BJ (cell line): ENCODE data around the gene PTPRR. TPM values are rescaled to one million over a fixed set of nuclear protein-coding genes. Genes with fewer than 3 reads are reported as not detected.

Experiments
- CTCF ChIA-PET: fragments of 350-600 bp; formaldehyde crosslinking; extraction: SDS; loops from one replicate; lab custom pipeline; 2021; ENCODE audit warnings: antibody characterized with exemption, inconsistent platforms; lab: Yijun Ruan, JAX
- POLR2A ChIA-PET: fragments of 300-600 bp; sonication (Branson Sonifier 250); formaldehyde crosslinking; extraction: SDS; loops from one replicate; lab custom pipeline; 2021; ENCODE audit warnings: antibody characterized with exemption; lab: Charles Lee
- DNase-seq: peaks from one replicate; pipeline ENCODE4 v3.0.0-alpha.2; 2011; ENCODE audit warnings: low read depth
- H3K27me3 ChIP-seq: 2 replicates; pipeline ENCODE4 v1.6.0; 2011; ENCODE audit warnings: low read length; ENCODE audit not compliant: control insufficient read depth, insufficient read depth
- H3K36me3 ChIP-seq: 2 replicates; pipeline ENCODE4 v1.5.1; 2011; ENCODE audit warnings: low read length; ENCODE audit not compliant: control insufficient read depth, insufficient read depth
- H3K4me3 ChIP-seq: 2 replicates; pipeline ENCODE4 v1.5.1; 2011; ENCODE audit warnings: low read depth, mild to moderate bottlenecking, control low read depth, low read length
- CTCF ChIP-seq: IDR thresholded peaks from 2 replicates; pipeline ENCODE4 v1.5.1; 2011; ENCODE audit warnings: low read depth, mild to moderate bottlenecking, control low read depth, inconsistent platforms, low read length, moderate library complexity; ENCODE audit not compliant: insufficient read depth
- polyA plus RNA-seq: library from polyadenylated mRNA; depleted of rRNA; stranded (reverse); fragments of >200 nt; gene quantifications from 2 replicates; pipeline ENCODE4 v1.2.3, GENCODE V29; 2011

The PTPRR gene
- polyA plus RNA-seq, 1 experiment, result 0.40 TPM

GRCh38 chr12:70758494-70758845, 162.1 kb downstream of the PTPRR start:
- no peak for TF ChIP-seq CTCF
- no peak overlapping the region for H3K4me3 ChIP-seq
- H3K27me3 ChIP-seq, result no peaks in the 10 kb centered on the region
- CTCF ChIA-PET, result interaction anchor here (1.0 to 1.6 kb wide), 2 partner anchors 26 to 30 kb away, joined by 4 to 7 read pairs; no protein-coding TSS in a partner anchor
- POLR2A ChIA-PET, result no interaction called here
- no peak for DNase-seq
- H3K36me3 ChIP-seq, result no peaks in the 10 kb centered on the region

- Histone ChIP-seq H3K36me3 (no peaks in the 10 kb centered on the region), H3K27me3 (no peaks in the 10 kb centered on the region), H3K4me3 (no peak overlapping the region)
- ChIA-PET POLR2A (no interaction called here), CTCF (interaction anchor here (1.6 kb wide), 1 partner anchor 31 kb away, joined by 7 read pairs; no protein-coding TSS in a partner anchor)
- no peak for DNase-seq
- no peak for TF ChIP-seq CTCF
Observed at GRCh38 chr12:70757830-70758493, 162.6 kb downstream of the PTPRR start.

- no peak for DNase-seq
- no peak for TF ChIP-seq CTCF
- no peaks in the 10 kb centered on the region for H3K36me3 ChIP-seq
- POLR2A ChIA-PET, result interaction anchor here (0.6 kb wide), 1 partner anchor 125 kb away, joined by 3 read pairs; no protein-coding TSS in a partner anchor
- no peak overlapping the region for H3K4me3 ChIP-seq
- CTCF ChIA-PET, result no interaction called here
- H3K27me3 ChIP-seq, result no peaks in the 10 kb centered on the region
Observed at GRCh38 chr12:70756791-70757190, 163.7 kb downstream of the PTPRR start.

GRCh38 chr12:70756118-70756517, 164.4 kb downstream of the PTPRR start:
- no peak for TF ChIP-seq CTCF
- peak; percentile 14 for DNase-seq
- ChIA-PET CTCF (interaction anchor here (0.8 kb wide), 1 partner anchor 19 kb away, joined by 5 read pairs; no protein-coding TSS in a partner anchor), POLR2A (interaction anchor here (0.6 kb wide), 1 partner anchor 124 kb away, joined by 3 read pairs; no protein-coding TSS in a partner anchor)
- Histone ChIP-seq H3K27me3 (no peaks in the 10 kb centered on the region), H3K36me3 (no peaks in the 10 kb centered on the region), H3K4me3 (no peak overlapping the region)

GRCh38 chr12:70754330-70754741, 166.2 kb downstream of the PTPRR start:
- POLR2A ChIA-PET, result no interaction called here
- no peaks in the 10 kb centered on the region for H3K27me3 ChIP-seq
- CTCF ChIA-PET, result interaction anchor here (0.6 kb wide), 1 partner anchor 96 kb away, joined by 4 read pairs; no protein-coding TSS in a partner anchor
- TF ChIP-seq CTCF, result no peak
- DNase-seq, result no peak
- no peaks in the 10 kb centered on the region for H3K36me3 ChIP-seq
- H3K4me3 ChIP-seq, result no peak overlapping the region
